Left kidney (tissue), 2 donors: ENCODE measurements around the gene GLB1L. TPM values are rescaled to one million over a fixed set of nuclear protein-coding genes. Genes with fewer than 3 reads are reported as not detected.
A peak's percentile ranks its signal among the peaks of the same experiment; 100 is the strongest.
"Not testable (repeated sequence)": the region's sequence is repeated elsewhere in the genome, so short reads cannot be mapped to it uniquely, and the experiment has no call there.

Experiments
- DNase-seq: peaks from one replicate; pipeline ENCODE4 v3.0.0-alpha.2; 2013
- polyA plus RNA-seq: library from polyadenylated mRNA; unstranded; fragments of 120-200 nt; gene quantifications from one replicate; pipeline ENCODE4 v1.2.1, GENCODE V29; 2013; ENCODE audit not compliant: insufficient read length

Gene GLB1L
- polyA plus RNA-seq, 1 donor: 28.7 TPM

GRCh38 chr2:219207134-219207883 lies 37.9 kb downstream of the GLB1L start:
- DNase-seq: no peak

GRCh38 chr2:219206328-219207133 lies 38.7 kb downstream of the GLB1L start, which contains the start of gene ZFAND2B:
ZFAND2B (plus strand) TSS chr2:219206782; CDS start chr2:219206988, 206 bp downstream.
- DNase-seq: peak; percentile 94

GRCh38 chr2:219205981-219206327 lies 39.3 kb downstream of the GLB1L start:
- no peak for DNase-seq

- DNase-seq: no peak
Measured at GRCh38 chr2:219205165-219205538, 40.1 kb downstream of the GLB1L start.

- DNase-seq: no peak
Measured at GRCh38 chr2:219204425-219205164, 40.6 kb downstream of the GLB1L start.

GRCh38 chr2:219201331-219201730 lies 43.9 kb downstream of the GLB1L start:
- not testable (repeated sequence) for DNase-seq

- DNase-seq: not testable (repeated sequence)
Measured at GRCh38 chr2:219200502-219201326, 44.5 kb downstream of the GLB1L start.

GRCh38 chr2:219199470-219200211 lies 45.6 kb downstream of the GLB1L start:
- no peak for DNase-seq

GRCh38 chr2:219198974-219199373 lies 46.3 kb downstream of the GLB1L start:
- DNase-seq: no peak

- no peak for DNase-seq
Measured at GRCh38 chr2:219197388-219197787, 47.9 kb downstream of the GLB1L start.

GRCh38 chr2:219186754-219187456 lies 58.3 kb downstream of the GLB1L start:
- no peak for DNase-seq

Other genes with a start within 250 kb of the GLB1L start
- gene CFAP65, start 203.9 kb downstream of the GLB1L start, polyA plus RNA-seq: 0.28 TPM
- gene IHH, start 184.5 kb downstream of the GLB1L start, polyA plus RNA-seq: 1.7 TPM
- gene NHEJ1, start 84.6 kb downstream of the GLB1L start, polyA plus RNA-seq: 22.2 TPM
- 22.3 TPM for gene SLC23A3, start 75.4 kb downstream of the GLB1L start, polyA plus RNA-seq
- gene CNPPD1, start 68.5 kb downstream of the GLB1L start, polyA plus RNA-seq: 64.0 TPM
- gene RETREG2, start 67.2 kb downstream of the GLB1L start, polyA plus RNA-seq: 105 TPM
- 39.5 TPM for gene ZFAND2B, start 38.7 kb downstream of the GLB1L start, polyA plus RNA-seq
- gene ABCB6, start 26.5 kb downstream of the GLB1L start, polyA plus RNA-seq: 42.6 TPM
- gene ATG9A, start 15.8 kb downstream of the GLB1L start, polyA plus RNA-seq: 49.5 TPM
- 73.1 TPM for gene ANKZF1, start 15.6 kb downstream of the GLB1L start, polyA plus RNA-seq
- 34.9 TPM for gene STK16, start within 50 bp of the GLB1L start, polyA plus RNA-seq
- 0.75 TPM for gene TUBA4B, start 7.8 kb upstream of the GLB1L start, polyA plus RNA-seq
- 25.2 TPM for gene TUBA4A, start 8.5 kb upstream of the GLB1L start, polyA plus RNA-seq
- 62.9 TPM for gene DNAJB2, start 33.9 kb upstream of the GLB1L start, polyA plus RNA-seq
- 0.27 TPM for gene PTPRN, start 64.0 kb upstream of the GLB1L start, polyA plus RNA-seq
- gene RESP18, start 87.3 kb upstream of the GLB1L start, polyA plus RNA-seq: not detected
- gene DNPEP, start 142.5 kb upstream of the GLB1L start, polyA plus RNA-seq: 60.2 TPM
- gene DES, start 172.9 kb upstream of the GLB1L start, polyA plus RNA-seq: 5.9 TPM
- 10.8 TPM for gene SPEG, start 189.4 kb upstream of the GLB1L start, polyA plus RNA-seq